GM20431 (cell line): ENCODE measurements around the gene NT5DC4.

Experiments used
- in situ Hi-C: fragments of 300-500 bp; cut with MseI, MboI; formaldehyde crosslinking; loops from one replicate; pipeline ENCODE4 v1.15.0; 2020; ENCODE audit warnings: low sequenced_read_pairs; ENCODE audit not compliant: unreplicated experiment

The NT5DC4 gene

DNA sequence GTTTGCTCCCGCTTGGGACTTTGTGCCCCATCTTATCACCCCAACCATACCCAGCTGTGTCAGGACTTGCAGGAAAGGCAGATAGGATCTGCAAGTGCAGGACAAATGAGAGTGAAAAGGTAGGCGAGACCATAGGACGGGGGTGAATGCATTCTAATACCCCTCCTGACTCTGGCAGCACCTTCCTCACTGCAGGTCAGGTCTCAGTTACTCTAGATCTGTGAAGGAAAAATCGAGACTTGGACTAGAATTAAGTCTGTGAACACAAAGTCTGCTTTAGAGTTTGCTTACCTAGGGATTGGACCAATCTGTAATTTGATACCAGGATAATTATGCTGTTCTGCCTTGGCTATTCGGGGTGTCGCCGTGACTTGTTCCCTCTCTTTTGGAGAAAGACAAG lies 19.7 kb downstream of the NT5DC4 start:
- in situ Hi-C loops = no loop called here

DNA sequence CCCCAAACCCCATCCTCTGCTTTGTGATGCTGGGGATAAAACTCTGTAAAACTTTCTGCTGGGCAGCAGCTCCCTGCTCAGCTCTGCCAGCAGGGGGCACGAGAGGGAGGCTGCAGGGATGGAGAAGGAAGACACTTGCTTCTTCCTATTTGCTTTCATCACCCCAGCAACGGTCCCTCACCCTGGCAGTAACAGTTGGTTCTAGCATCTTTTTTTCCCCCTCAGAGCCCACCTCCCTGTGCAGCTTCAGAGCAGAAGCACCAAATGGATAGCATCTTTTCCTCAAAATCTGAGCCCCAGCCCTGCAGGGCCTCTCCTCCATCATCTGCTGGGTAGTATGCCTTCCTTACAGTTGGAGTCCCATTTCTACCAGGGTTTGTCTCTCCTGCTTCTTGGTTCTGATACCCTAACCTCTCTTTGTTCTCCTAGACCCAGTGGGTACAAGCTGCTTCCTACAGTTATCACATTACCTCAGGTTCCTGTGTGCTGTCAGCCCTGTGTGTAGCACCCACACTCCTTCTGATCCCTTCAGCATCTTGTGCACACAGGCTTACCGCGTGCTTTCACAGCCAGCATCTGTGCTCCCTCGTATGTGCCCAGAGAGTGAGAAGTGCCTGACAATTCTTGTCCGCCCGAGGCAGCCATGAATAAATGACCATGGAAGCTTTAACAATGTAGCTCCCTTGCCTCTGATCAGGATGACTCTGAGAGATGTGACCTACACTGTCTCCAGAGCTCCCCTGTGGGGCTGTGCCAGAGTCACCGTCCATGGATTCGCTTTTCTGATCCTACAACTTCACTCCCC lies 29.1 kb downstream of the NT5DC4 start:
- in situ Hi-C loops = loop anchor here (10.0 kb wide), 1 partner anchor 135 kb away; no protein-coding TSS in a partner anchor

DNA sequence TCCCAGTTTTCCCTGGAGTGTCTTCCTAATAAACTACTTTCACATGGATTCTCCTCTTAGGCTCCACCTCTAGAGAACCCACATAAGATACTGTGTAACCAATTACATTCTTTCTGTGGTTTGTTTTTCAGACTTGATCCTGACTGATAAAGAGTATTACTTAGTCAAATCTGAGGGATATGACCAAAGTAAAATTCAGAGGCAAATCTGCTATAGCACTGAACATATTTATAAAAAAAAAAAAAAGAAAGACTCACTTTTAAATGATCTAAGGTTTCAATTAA lies 29.7 kb downstream of the NT5DC4 start:
- in situ Hi-C loops = loop anchor here (10.0 kb wide), 1 partner anchor 134 kb away; no protein-coding TSS in a partner anchor

DNA sequence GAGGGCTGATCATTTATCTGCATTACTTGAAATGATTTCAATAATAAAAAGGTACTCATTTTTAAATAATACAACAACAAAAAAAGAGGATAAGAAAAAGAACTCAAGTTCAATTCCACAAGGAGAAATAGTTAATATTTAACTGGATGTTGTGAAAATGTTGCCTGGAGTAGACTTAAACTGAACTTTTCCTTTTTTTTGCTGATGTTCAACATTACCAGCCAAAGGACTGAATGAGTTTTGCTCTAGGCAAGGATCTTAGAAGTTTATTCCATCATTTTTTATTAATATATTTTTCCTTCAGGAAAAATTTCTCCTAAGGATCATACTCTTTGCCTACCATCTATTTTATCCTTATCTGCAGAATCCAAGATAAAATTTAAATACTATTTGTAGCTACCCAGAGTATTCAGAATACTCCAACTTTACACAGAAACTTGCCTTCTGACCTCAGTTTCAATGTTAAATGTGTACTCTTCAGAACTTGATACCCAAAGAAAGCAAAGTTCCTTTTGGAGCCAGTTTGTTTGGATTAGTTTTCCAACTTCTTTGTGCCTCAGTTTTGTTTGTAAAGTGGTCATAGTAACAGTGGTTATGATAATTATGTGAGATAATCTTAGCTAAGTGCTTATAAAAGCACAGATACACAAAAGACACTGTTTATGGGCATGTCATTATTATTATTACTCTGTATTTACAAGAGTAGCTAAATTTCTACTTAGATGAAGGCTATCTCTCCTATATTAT lies 30.8 kb downstream of the NT5DC4 start:
- in situ Hi-C loops = loop anchor here (10.0 kb wide), 1 partner anchor 133 kb away; no protein-coding TSS in a partner anchor

DNA sequence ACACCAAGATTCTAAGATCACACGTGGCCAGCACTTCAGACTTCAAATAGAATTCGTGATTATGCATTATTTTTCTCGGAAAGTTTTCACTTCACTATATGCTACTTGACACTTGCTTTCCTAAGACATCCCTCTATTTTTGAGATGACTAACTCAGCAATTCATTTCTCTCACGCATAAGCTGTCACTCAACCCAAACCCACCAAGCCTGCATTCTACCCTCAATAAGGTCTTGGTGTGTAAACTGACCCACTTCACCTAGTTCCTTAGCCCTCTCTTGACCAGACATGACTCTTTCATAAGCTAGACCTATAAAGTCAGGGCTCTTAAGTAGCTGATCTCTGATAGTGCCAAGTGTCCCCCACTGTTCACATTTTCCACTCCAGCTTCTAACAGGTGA lies 31.8 kb downstream of the NT5DC4 start:
- in situ Hi-C loops = loop anchor here (10.0 kb wide), 1 partner anchor 132 kb away; no protein-coding TSS in a partner anchor

DNA sequence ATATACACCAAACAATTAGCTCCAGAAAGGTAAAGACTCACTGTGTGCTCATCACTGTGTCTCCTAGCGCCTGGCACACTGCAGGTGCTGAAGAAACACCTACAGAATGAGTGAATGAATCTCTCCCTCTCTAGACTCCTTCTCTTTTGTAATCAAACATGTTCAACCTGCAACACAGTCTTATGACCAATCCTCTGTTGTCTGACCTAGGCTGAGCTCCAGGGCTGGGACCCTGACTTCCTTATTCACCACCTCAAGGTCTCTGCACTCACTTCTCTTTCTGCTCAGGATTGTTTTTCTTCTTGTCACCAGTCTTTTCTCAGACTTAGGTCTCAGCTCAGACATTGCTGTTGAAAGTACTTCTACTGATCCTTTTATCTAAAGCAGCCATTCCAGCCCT lies 33.7 kb downstream of the NT5DC4 start:
- in situ Hi-C loops = loop anchor here (10.0 kb wide), 1 partner anchor 130 kb away; no protein-coding TSS in a partner anchor

DNA sequence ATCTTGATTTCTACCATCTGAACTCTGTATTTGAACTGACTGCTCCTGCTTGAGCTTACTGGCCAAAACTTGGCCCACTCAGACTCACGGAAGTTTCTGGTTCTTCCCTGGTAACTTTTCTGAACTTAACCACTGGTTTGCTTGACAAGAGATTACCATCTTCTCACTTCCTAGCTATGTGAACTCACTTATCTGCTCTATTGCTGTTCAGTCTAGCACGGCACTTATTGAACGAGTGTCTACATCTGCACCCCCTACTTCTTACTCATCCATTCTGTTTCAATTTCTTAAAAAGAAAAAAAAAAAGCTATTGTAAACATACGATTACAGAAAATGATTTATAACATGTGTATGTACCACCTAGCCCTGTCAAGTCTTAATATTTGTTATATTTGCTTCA lies 34.6 kb downstream of the NT5DC4 start:
- in situ Hi-C loops = loop anchor here (10.0 kb wide), 1 partner anchor 129 kb away; no protein-coding TSS in a partner anchor

DNA sequence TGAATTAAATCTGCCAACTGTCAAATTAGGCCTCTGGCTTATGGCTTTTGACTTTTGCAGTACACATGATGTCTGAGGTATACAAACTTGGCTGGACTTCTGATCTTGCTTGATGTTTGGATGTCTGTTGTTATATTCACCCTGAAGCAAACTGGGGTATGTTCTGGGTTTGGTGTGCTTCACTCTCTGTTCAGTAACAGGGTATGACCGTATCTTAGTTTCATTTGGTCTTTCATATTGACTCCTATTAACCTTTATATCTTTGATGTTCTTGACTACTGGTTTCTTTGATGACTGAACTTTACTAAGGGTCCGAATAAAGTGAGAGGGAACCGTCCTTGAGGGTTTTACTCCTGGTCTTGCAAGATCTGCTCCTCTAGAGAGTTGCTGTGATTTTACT lies 35.4 kb downstream of the NT5DC4 start:
- in situ Hi-C loops = loop anchor here (10.0 kb wide), 1 partner anchor 129 kb away; no protein-coding TSS in a partner anchor

DNA sequence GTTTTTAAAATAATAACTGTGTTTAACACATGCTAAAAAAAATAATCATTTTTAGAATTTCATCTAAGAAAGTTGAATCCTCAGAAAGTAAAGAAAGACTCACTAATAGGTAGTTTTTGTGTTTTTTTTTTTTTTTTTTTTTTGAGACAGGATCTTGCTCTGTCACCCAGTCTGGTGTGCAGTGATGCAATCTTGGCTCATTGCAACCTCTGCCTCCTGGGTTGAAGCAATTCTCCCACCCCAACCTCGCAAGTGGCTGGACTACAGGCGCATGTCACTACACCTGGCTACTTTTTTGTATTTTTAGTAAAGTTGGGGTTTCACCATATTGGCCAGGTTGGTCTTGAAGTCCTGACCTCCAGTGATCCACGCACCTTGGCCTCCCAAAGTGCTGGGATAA lies 36.4 kb downstream of the NT5DC4 start:
- in situ Hi-C loops = loop anchor here (10.0 kb wide), 1 partner anchor 128 kb away; no protein-coding TSS in a partner anchor

DNA sequence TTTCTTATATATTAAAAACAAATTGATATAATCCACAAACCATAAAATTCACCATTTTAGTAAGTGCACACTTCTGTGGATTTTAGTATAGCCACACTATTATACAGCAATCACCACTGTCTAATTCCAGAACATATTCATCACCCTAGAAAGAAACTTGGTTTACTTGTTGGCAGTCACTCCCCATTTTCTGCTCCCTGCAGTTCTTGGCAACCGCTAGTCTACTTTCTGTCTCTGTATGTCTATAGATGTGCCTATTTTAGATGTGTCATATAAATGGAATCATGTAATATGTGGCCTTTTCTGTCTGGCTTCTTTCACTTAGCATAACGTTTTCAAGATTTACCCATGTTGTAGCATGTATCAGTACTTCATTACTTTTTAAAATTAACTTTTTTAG lies 37.9 kb downstream of the NT5DC4 start:
- in situ Hi-C loops = loop anchor here (10.0 kb wide), 1 partner anchor 126 kb away; no protein-coding TSS in a partner anchor

DNA sequence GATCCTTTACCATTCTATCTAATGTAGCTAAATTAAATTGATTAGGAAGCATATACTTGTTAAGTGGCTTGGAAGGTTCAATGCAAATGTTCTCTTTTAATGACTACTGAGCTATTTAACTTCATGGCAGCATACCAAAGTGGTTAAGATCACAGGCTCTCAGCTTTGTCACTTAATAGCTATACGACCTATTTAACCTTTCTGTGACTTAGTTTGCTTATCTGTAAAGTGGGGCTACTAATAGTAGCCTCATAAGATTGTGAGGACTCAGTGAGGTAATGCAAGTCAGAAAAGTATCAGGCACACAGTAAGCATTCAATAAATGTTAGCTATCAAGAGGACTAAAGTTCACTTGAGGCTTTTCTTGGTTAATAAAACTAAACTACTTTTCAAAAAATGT lies 39.3 kb downstream of the NT5DC4 start:
- in situ Hi-C loops = no loop called here

DNA sequence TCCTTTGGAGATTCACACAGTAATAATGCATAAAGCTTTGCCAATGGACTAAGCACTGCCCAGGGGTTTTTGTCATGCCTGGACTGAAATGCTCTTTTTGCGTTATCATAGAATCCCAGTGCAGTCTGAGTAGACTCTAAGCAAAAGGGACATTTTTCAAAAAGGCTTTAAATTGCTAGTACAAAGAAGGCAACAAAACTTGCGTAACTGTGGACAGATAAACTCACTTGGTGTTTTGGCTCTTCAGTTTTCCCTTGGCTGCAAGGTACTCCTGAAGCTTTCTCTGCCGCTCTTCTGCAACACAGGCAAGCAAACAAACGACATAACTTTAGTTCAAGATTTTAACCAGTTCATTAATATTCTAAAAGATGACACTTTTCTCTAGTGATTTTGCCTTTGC lies 41.5 kb downstream of the NT5DC4 start:
- in situ Hi-C loops = no loop called here

DNA sequence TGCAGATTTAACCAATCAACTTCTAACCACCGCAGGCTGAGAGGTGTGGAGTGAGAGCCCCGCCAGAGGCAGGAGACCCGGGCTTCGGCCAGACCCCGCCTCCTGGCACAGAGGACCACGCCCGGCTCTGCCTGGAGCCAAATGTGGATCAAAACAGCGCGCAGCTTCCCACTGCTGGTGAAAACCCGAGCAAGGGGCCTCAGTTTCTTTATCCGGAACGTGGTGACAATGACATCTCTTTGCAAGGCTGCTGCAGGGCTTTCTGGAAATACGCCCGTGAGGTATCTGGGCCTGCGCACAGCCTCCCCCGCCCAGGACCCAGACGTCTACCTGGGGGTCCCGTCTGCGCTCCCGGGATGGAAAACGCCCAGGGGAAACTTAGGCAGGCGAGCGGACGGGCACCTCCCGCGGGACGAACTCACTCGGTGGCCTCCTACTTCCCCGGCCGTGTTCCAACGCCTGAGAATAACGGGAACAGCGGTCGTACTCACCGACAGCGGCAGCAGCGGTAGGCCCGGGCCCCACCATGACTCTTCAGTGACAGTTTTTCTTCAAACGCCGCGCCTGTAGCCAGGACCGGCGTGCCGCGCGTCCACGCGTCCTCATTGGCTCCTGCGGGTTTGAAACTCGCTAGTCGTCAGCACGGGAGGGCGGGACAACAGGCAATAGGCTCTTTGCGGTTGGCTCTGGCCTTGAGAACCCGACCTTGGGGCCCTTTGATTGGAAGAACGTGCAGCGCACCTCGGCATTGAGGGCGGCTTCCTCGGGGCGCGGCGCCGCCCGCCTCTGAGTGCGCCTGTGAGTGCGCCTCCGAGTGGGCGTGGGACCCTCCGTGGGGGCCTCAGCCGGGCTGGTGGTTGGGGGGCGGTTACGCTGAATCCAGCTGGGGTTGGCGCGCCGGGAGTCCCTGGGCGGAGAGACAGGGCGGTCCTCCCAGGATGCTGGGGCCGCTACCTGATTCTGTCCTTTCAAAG lies 43.5 kb downstream of the NT5DC4 start, which contains the start of gene CKAP2L:
TSS of gene CKAP2L (minus strand) at position 539 of the 974 bp plus-strand sequence. CDS start at position 528, 11 bp downstream.
- in situ Hi-C loops = no loop called here

DNA sequence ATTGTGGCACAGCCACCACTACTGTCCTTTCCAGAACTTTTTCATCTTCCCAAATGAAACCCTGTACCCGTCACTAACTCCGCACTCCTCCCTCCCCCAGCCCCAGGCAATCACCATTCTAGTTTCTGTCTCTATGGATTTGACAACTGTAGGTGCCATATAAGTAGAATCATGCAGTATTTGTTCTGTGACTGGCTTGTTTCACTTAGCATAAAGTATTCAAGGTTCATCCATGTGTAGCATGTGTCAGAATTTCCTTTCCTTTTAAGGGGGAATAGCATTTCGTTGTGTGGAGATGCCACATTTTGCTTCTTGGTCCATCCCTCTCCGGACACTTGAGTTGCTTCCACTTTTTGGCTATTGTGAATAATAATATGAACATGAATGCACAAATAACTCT lies 44.4 kb downstream of the NT5DC4 start:
- in situ Hi-C loops = no loop called here

DNA sequence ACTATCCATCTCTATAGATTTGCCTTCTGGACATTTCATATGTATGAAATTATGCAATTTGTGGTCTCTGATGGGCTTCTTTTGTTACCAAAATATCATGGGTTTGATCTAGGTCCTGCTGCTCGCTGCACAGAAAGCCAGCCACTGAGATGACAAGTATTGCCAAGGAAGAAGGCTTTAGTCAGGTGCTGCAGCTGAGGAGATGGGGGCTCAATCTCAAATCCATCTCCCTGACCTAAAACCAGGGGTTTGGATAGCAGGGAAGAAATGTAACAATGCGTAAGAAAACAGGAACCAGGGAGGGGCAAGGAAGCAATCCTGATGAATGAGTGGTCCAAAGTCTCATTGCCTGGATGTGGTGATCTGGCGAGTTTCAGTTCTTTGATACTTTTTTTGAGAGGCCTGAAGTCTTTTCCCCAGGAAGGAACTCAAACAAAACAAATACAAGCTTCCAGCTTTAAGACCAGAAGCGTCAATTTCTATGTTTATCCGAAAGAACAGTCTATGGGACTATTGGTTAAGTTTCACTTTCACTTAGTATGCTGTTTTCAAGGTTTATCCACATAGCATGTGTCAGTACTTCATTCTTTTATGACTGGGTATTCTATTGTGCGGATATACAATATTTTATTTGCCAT lies 47.0 kb downstream of the NT5DC4 start:
- in situ Hi-C loops = no loop called here

DNA sequence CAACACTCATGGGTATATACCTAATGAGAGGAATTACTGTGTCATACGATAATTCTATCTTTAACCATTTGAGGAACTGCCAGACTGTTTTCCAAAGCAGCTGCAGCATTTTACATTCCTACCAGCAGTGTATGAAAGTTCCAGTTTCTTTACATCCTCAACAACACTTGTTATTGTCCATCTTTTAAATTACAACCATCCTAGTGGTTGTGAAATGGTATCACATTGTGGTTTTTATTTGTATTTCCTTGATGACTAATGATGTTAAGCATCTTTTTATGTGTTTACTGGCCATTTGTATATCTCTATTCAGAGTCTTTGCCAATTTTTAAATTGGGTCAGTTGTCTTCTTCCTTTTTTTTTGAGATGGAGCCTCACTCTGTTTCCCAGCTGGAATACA lies 47.6 kb downstream of the NT5DC4 start:
- in situ Hi-C loops = no loop called here

DNA sequence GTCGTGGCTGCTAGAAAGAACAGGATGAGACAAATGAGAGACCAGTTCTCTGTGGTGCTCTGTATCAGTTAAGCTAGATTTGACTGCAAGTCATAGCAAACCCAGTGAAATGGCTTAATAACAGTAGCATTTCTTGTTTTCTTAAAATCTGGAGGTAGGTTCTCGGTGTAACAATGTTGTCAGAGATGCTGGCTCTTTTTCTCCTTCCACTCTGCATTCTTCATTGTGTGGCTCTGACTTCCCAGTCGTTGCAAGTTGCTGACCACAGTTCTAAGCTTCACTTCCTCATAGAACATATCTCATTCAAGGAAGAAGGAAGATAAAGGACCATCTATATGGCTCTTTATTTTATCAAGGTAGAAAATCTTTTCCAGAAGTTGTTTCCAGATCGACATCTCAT lies 51.5 kb downstream of the NT5DC4 start:
- in situ Hi-C loops = no loop called here

DNA sequence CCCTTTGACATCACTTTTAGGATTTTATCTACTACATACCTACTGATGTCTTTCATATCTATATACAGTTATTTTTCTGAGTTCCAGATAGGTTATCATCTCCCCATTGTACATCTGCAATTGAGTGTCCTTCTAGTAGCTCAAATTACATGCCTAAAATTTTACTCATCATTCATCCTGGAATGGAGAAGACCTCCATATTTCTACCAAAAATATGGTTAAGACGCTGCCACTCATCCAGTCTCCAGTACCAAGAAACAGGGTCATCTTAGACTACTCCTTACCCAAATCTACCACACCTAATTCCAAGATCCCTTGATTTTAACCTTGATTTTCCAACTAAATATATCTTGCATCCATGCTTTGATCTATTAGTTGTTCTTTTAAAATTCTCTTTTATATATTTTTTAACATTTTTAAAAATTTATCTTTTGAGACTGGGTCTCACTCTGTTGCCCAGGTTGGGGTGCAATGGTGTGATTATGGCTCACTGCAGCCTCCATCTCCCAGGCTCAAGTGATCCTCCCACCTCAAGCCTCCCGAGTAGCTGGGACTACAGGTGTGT lies 52.2 kb downstream of the NT5DC4 start:
- in situ Hi-C loops = no loop called here

DNA sequence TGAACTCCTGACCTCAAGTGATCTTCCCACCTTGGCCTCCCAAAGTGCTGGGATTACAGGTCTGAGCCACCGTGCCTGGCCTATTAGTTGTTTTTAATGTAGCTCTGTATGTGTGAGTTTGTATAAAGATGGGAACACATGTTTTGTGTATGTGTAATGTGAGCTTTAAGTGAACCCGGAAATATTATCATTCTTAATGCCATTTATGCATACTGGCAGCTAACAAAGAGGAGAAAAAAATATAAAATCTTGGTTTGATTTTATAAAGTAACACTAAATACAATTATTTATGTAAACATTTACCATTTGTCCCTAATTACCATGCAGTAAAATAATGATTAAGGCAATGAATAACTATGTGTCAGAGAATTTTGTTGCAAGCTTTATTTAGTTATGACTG lies 52.7 kb downstream of the NT5DC4 start:
- in situ Hi-C loops = no loop called here
